Ascending aorta (tissue), 2 donors: ENCODE results near the gene CFAP91. TPM values are rescaled to one million over a fixed set of nuclear protein-coding genes. Genes with fewer than 3 reads are reported as not detected.

Source experiments
- DNase-seq, 2 donors: peaks; one replicate each; pipeline ENCODE4 v3.0.0-alpha.2; 2019; ENCODE audit warnings: low spot score in 2 of 2
- H3K27ac ChIP-seq, 2 donors: fragments of 200-600 bp; sonication (generic); one replicate each; pipeline ENCODE4 v1.5.1; 2016 to 2017; ENCODE audit warnings: mild to moderate bottlenecking in 1 of 2
- H3K27me3 ChIP-seq: fragments of 200-600 bp; sonication (generic); one replicate; pipeline ENCODE4 v1.5.1; 2017
- H3K36me3 ChIP-seq, 2 donors: fragments of 200-600 bp; sonication (generic); one replicate each; pipeline ENCODE4 v1.5.1; 2016
- H3K4me1 ChIP-seq, 2 donors: fragments of 200-600 bp; sonication (generic); one replicate each; pipeline ENCODE4 v1.5.1; 2016 to 2017; ENCODE audit warnings: mild to moderate bottlenecking in 1 of 2
- H3K4me3 ChIP-seq, 2 donors: fragments of 200-600 bp; sonication (generic); one replicate each; pipeline ENCODE4 v1.5.1; 2016 to 2017; ENCODE audit warnings: mild to moderate bottlenecking in 1 of 2
- H3K9me3 ChIP-seq, 2 donors: fragments of 200-600 bp; sonication (generic); one replicate each; pipeline ENCODE4 v1.5.1; 2016
- CTCF ChIP-seq, 3 experiments: fragments of 200-600 bp in 2 of 3; fragments of 450-650 bp in 1 of 3; sonication (generic) in 2 of 3; IDR thresholded peaks; one replicate each; pipeline ENCODE4 v1.5.1; 2016 to 2019; ENCODE audit warnings: antibody characterized with exemption in 3 of 3, mild to moderate bottlenecking in 1 of 3, moderate library complexity in 1 of 3
- intact Hi-C: fragments of 100-400 bp; cut with DNase I; formaldehyde crosslinking; loops from one replicate; pipeline ENCODE4 v1.15.1; 2023
- total RNA-seq: library from RNA; depleted of rRNA; stranded (reverse); fragments of >200 nt; gene quantifications from one replicate; pipeline ENCODE4 v1.1.0, GENCODE V29; 2016

The CFAP91 gene
- total RNA-seq, 1 donor from 2014 or later = 3.5 TPM

- DNase-seq = no peak
- intact Hi-C loops = no loop called here
- TF ChIP-seq CTCF (IDR thresholded peaks at IDR 0.05) = no peak
These were observed 20.2 kb downstream of the CFAP91 start for GRCh38 chr3:119723022-119723421.

GRCh38 chr3:119726909-119727308 is 24.1 kb downstream of the CFAP91 start:
- Histone ChIP-seq H3K4me1 (no peaks in the 10 kb centered on the region), H3K4me3 (no peak overlapping the region), H3K27ac (no peak overlapping the region), H3K9me3 (no peaks in the 10 kb centered on the region), H3K36me3 (no peaks in the 10 kb centered on the region), H3K27me3 (no peaks in the 10 kb centered on the region)
- TF ChIP-seq CTCF (IDR thresholded peaks at IDR 0.05) = no peak
- DNase-seq = no peak
- intact Hi-C loops = no loop called here

More at GRCh38 chr3:119723022-119723421, 20.2 kb downstream of the CFAP91 start:
- Histone ChIP-seq H3K27me3 (no peaks in the 10 kb centered on the region), H3K4me3 (no peak overlapping the region), H3K4me1 (no peaks in the 10 kb centered on the region), H3K9me3 (no peaks in the 10 kb centered on the region), H3K27ac (no peak overlapping the region), H3K36me3 (no peaks in the 10 kb centered on the region)

GRCh38 chr3:119729996-119730395 is 27.2 kb downstream of the CFAP91 start:
- Histone ChIP-seq H3K4me3 (no peak overlapping the region), H3K9me3 (no peaks in the 10 kb centered on the region), H3K27me3 (no peaks in the 10 kb centered on the region), H3K27ac (no peak overlapping the region), H3K36me3 (no peaks in the 10 kb centered on the region), H3K4me1 (no peaks in the 10 kb centered on the region)
- TF ChIP-seq CTCF (IDR thresholded peaks at IDR 0.05) = no peak
- intact Hi-C loops = no loop called here
- DNase-seq = no peak

GRCh38 chr3:119731560-119732343 is 28.9 kb downstream of the CFAP91 start:
- no peaks in the 10 kb centered on the region for H3K4me1 ChIP-seq
- no peak overlapping the region for H3K27ac ChIP-seq
- DNase-seq = no peak
- no peaks in the 10 kb centered on the region for H3K36me3 ChIP-seq
- TF ChIP-seq CTCF (IDR thresholded peaks at IDR 0.05) = no peak
- H3K4me3 ChIP-seq = no peak overlapping the region
- no peaks in the 10 kb centered on the region for H3K27me3 ChIP-seq
- intact Hi-C loops = no loop called here
- no peaks in the 10 kb centered on the region for H3K9me3 ChIP-seq

- intact Hi-C loops = no loop called here
- no peaks in the 10 kb centered on the region for H3K4me1 ChIP-seq
- no peaks in the 10 kb centered on the region for H3K27me3 ChIP-seq
- no peak for DNase-seq
- peaks cover 0 to 8% of the 10 kb centered on the region in 2 donors for H3K36me3 ChIP-seq
- no peak for TF ChIP-seq CTCF (IDR thresholded peaks at IDR 0.05)
- H3K27ac ChIP-seq = no peak overlapping the region
- no peaks in the 10 kb centered on the region for H3K9me3 ChIP-seq
- H3K4me3 ChIP-seq = no peak overlapping the region
These were observed 31.0 kb downstream of the CFAP91 start for GRCh38 chr3:119733812-119734211.
